ENCODE measurements around the gene PCDHA12.

The PCDHA12 gene

DNA sequence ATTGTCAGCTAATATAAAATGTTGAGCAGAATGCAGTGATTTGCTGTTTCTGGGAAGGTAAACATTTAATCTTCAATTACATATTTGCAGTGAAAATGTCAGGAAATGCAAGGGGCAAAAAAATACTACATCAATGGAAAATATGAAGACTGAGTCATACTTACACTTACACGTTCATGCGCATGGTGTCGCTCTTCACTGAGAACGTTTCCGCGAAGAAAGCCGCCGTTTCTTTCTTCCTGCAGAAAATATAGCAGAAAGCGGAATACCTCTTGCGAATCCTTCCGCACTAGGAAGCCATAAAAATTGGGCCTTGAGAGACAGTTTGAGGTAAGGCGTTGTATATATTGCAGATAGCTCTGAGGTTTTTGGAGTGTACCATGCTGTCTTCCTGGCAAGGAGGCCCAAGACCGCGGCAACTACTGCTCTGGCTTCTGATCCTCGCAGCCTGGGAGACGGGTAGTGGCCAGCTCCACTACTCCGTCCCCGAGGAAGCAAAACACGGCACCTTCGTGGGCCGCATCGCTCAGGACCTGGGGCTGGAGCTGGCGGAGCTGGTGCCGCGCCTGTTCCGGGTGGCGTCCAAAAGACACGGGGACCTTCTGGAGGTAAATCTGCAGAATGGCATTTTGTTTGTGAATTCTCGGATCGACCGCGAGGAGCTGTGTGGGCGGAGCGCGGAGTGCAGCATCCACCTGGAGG, 6.9 kb downstream of the PCDHA12 start, which contains the start of gene PCDHA13:
PCDHA13 (plus strand) TSS at position 236 of the 702 bp plus-strand sequence; CDS start at position 381, 145 bp downstream.
- DNase-seq, result no peak
- H3K9me3 Mint-ChIP-seq, result peaks cover 25% of the 10 kb centered on the region

DNA sequence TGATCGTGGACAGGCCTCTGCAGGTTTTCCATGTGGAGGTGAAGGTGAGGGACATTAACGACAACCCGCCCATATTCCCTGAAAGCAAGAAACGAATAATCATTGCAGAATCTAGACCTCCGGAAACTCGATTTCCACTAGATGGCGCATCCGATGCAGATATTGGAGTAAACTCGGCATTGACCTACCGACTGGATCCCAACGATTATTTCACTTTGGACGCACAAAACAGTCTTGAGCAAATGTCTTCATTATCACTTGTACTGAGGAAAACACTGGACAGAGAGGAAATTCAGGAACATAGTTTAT, 7.4 kb downstream of the PCDHA12 start:
- no peaks in the 10 kb centered on the region for H3K4me1 Mint-ChIP-seq (ENCODE audit: low read depth)
- H3K27ac Mint-ChIP-seq, result no peak overlapping the region
- no peak for DNase-seq
- peaks cover 32% of the 10 kb centered on the region for H3K27me3 Mint-ChIP-seq
- H3K4me3 Mint-ChIP-seq, result no peak overlapping the region
- peaks cover 28% of the 10 kb centered on the region for H3K9me3 Mint-ChIP-seq
- H3K36me3 Mint-ChIP-seq (ENCODE audit: low read depth), result peaks cover 5% of the 10 kb centered on the region

More for the DNA sequence above, 6.9 kb downstream of the PCDHA12 start, which contains the start of gene PCDHA13:
- H3K36me3 Mint-ChIP-seq (ENCODE audit: low read depth), result peaks cover 5% of the 10 kb centered on the region
- H3K4me1 Mint-ChIP-seq (ENCODE audit: low read depth), result no peaks in the 10 kb centered on the region
- peaks cover 37% of the 10 kb centered on the region for H3K27me3 Mint-ChIP-seq
- no peak within 1 kb of the TSS for H3K4me3 Mint-ChIP-seq
- no peak within 1 kb of the TSS for H3K27ac Mint-ChIP-seq

GRCh38 chr5:140883373-140883772, 8.3 kb downstream of the PCDHA12 start:
- Mint-ChIP-seq H3K36me3 (ENCODE audit: low read depth) (peaks cover 5% of the 10 kb centered on the region), H3K4me1 (ENCODE audit: low read depth) (no peaks in the 10 kb centered on the region), H3K27ac (no peak overlapping the region), H3K9me3 (peaks cover 23% of the 10 kb centered on the region), H3K4me3 (no peak overlapping the region), H3K27me3 (peaks cover 29% of the 10 kb centered on the region)
- no peak for DNase-seq

- peaks cover 5% of the 10 kb centered on the region for H3K36me3 Mint-ChIP-seq (ENCODE audit: low read depth)
- peaks cover 23% of the 10 kb centered on the region for H3K9me3 Mint-ChIP-seq
- H3K27me3 Mint-ChIP-seq, result peaks cover 29% of the 10 kb centered on the region
- H3K27ac Mint-ChIP-seq, result no peak overlapping the region
- no peak for DNase-seq
- H3K4me3 Mint-ChIP-seq, result no peak overlapping the region
- no peaks in the 10 kb centered on the region for H3K4me1 Mint-ChIP-seq (ENCODE audit: low read depth)
These were observed 9.0 kb downstream of the PCDHA12 start for GRCh38 chr5:140883927-140884697.

GRCh38 chr5:140916325-140916724, 41.2 kb downstream of the PCDHA12 start:
- no peak for DNase-seq

GRCh38 chr5:140923601-140924000, 48.5 kb downstream of the PCDHA12 start:
- Mint-ChIP-seq H3K27ac (no peak overlapping the region), H3K36me3 (ENCODE audit: low read depth) (no peaks in the 10 kb centered on the region), H3K27me3 (peaks cover 61% of the 10 kb centered on the region), H3K4me1 (ENCODE audit: low read depth) (peaks cover 9% of the 10 kb centered on the region), H3K9me3 (no peaks in the 10 kb centered on the region), H3K4me3 (no peak overlapping the region)
- DNase-seq, result no peak

More at GRCh38 chr5:140916325-140916724, 41.2 kb downstream of the PCDHA12 start:
- no peaks in the 10 kb centered on the region for H3K36me3 Mint-ChIP-seq (ENCODE audit: low read depth)
- no peaks in the 10 kb centered on the region for H3K4me1 Mint-ChIP-seq (ENCODE audit: low read depth)
- H3K4me3 Mint-ChIP-seq, result no peak overlapping the region
- peaks cover 6% of the 10 kb centered on the region for H3K27me3 Mint-ChIP-seq
- H3K27ac Mint-ChIP-seq, result no peak overlapping the region
- peaks cover 3% of the 10 kb centered on the region for H3K9me3 Mint-ChIP-seq

DNA sequence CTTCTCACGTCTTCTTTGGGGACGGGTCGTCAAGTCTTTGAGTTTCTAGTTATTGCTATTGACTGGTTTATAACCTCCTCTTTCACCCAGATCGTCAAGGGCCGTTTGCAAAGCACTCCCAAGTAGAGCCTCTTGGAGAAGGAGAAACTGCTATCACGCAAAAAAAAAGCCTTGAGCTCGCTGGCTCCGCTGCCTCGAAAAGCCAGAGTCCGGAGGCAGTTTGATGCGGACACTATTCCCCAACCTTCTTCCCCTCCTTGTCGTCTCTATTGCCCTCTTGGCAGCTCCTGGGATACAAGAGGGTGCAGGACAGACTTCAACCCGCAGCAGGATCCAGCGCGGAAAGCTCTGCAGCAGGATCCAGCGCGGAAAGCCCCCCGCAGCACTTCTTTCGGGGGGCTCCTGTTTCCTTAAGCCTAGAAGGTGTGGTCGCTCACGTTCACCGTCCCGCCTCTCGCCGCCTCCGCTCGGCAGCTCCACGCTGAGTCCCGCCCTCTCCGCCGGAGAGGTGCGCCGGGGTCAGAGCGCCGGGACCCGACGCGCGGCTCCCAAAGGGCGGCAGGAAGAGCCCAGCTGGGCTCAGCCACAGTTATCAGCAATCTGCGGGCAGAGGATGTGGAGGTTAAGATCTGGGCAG, 50.8 kb downstream of the PCDHA12 start, which contains the start of gene PCDHAC1:
PCDHAC1 (plus strand) TSS at position 494 of the 637 bp plus-strand sequence. CDS start 594 bp downstream, outside the sequence.
- peaks cover 4% of the 10 kb centered on the region for H3K9me3 Mint-ChIP-seq
- no peak for DNase-seq
- H3K27me3 Mint-ChIP-seq, result peaks cover 67% of the 10 kb centered on the region
- no peaks in the 10 kb centered on the region for H3K36me3 Mint-ChIP-seq (ENCODE audit: low read depth)
- H3K4me1 Mint-ChIP-seq (ENCODE audit: low read depth), result peaks cover 9% of the 10 kb centered on the region
- H3K27ac Mint-ChIP-seq, result no peak within 1 kb of the TSS
- H3K4me3 Mint-ChIP-seq, result peak within 1 kb of the TSS; percentile 48

- Mint-ChIP-seq H3K9me3 (peaks cover 4% of the 10 kb centered on the region), H3K4me3 (peak overlapping the region; percentile 48), H3K27me3 (peaks cover 71% of the 10 kb centered on the region), H3K36me3 (ENCODE audit: low read depth) (no peaks in the 10 kb centered on the region), H3K27ac (no peak overlapping the region), H3K4me1 (ENCODE audit: low read depth) (peaks cover 9% of the 10 kb centered on the region)
- DNase-seq, result peak; percentile 49
These were observed 51.5 kb downstream of the PCDHA12 start for GRCh38 chr5:140926443-140927227.

- Mint-ChIP-seq H3K4me3 (peak overlapping the region; percentile 48), H3K36me3 (ENCODE audit: low read depth) (no peaks in the 10 kb centered on the region), H3K9me3 (peaks cover 4% of the 10 kb centered on the region), H3K27ac (no peak overlapping the region), H3K27me3 (peaks cover 68% of the 10 kb centered on the region), H3K4me1 (ENCODE audit: low read depth) (peaks cover 9% of the 10 kb centered on the region)
- no peak for DNase-seq
These were observed 52.1 kb downstream of the PCDHA12 start for GRCh38 chr5:140927228-140927573.
